Activated B cell treated with CpG ODN at 0.5 μM for 24 hours (primary cell): Measurements from ENCODE around the gene DTL. TPM values are rescaled to one million over a fixed set of nuclear protein-coding genes. Genes with fewer than 3 reads are reported as not detected.

Experiments
- ATAC-seq: fragments of 200-7000 bp; cut with Tn5 transposase; one replicate; pipeline ENCODE4 v1.10.0; 2021; ENCODE audit warnings: low read depth, mild to moderate bottlenecking, moderate library complexity
- CTCF ChIA-PET: fragments of 350-600 bp; sonication (Branson Sonifier 250); formaldehyde crosslinking; loops from one replicate; lab custom pipeline; 2021; ENCODE audit warnings: antibody characterized with exemption; lab: Charles Lee
- POLR2A ChIA-PET: fragments of 350-600 bp; sonication (Branson Sonifier 250); formaldehyde crosslinking; loops from one replicate; lab custom pipeline; 2021; ENCODE audit warnings: antibody characterized with exemption; lab: Charles Lee
- DNase-seq: peaks from one replicate; pipeline ENCODE4 v3.0.0; 2022
- H3K27ac Mint-ChIP-seq: one replicate; pipeline ENCODE4 v1.8.0; 2020; ENCODE audit warnings: mixed read lengths
- H3K27me3 Mint-ChIP-seq: one replicate; pipeline ENCODE4 v1.8.0; 2021; ENCODE audit warnings: mixed read lengths
- H3K36me3 Mint-ChIP-seq: one replicate; pipeline ENCODE4 v1.8.0; 2021; ENCODE audit warnings: low read depth, mixed read lengths
- H3K4me1 Mint-ChIP-seq: one replicate; pipeline ENCODE4 v1.8.0; 2021; ENCODE audit warnings: mixed read lengths
- H3K4me3 Mint-ChIP-seq: one replicate; pipeline ENCODE4 v1.8.0; 2020; ENCODE audit warnings: mild to moderate bottlenecking, mixed read lengths
- H3K9me3 Mint-ChIP-seq: one replicate; pipeline ENCODE4 v1.8.0; 2020; ENCODE audit warnings: mixed read lengths
- CTCF ChIP-seq: fragments of 200-600 bp; IDR thresholded peaks from one replicate; pipeline ENCODE4 v1.8.0; 2022; ENCODE audit warnings: antibody characterized with exemption, mild to moderate bottlenecking
- intact Hi-C: fragments of 100-400 bp; cut with micrococcal nuclease; formaldehyde crosslinking; loops from one replicate; pipeline ENCODE4 v1.15.1; 2024
- total RNA-seq: library from RNA; stranded (reverse); gene quantifications from 2 replicates; pipeline ENCODE4 v1.2.3, GENCODE V29; 2022

DTL gene
- total RNA-seq, 1 donor from 2014 or later: 5.0 TPM

GRCh38 chr1:212118167-212118871, 82.8 kb downstream of the DTL start:
- no peaks in the 10 kb centered on the region for H3K27me3 Mint-ChIP-seq
- peaks cover 5% of the 10 kb centered on the region for H3K4me1 Mint-ChIP-seq
- POLR2A ChIA-PET: no interaction called here
- H3K36me3 Mint-ChIP-seq: no peaks in the 10 kb centered on the region
- DNase-seq: no peak
- CTCF ChIA-PET: interaction anchor here (0.7 kb wide), 1 partner anchor 55 kb away, joined by 3 read pairs; no protein-coding TSS in a partner anchor
- no peaks in the 10 kb centered on the region for H3K9me3 Mint-ChIP-seq
- no peak for ATAC-seq
- intact Hi-C loops: no loop called here
- H3K27ac Mint-ChIP-seq: no peak overlapping the region
- TF ChIP-seq CTCF: no peak
- no peak overlapping the region for H3K4me3 Mint-ChIP-seq

- Mint-ChIP-seq H3K4me3 (no peak overlapping the region), H3K4me1 (peaks cover 5% of the 10 kb centered on the region), H3K27ac (no peak overlapping the region), H3K27me3 (no peaks in the 10 kb centered on the region), H3K36me3 (no peaks in the 10 kb centered on the region), H3K9me3 (no peaks in the 10 kb centered on the region)
- ChIA-PET CTCF (interaction anchor here (0.7 kb wide), 1 partner anchor 56 kb away, joined by 3 read pairs; no protein-coding TSS in a partner anchor), POLR2A (no interaction called here)
- ATAC-seq (no peak), DNase-seq (no peak)
- intact Hi-C loops: no loop called here
- TF ChIP-seq CTCF: no peak
Measured at GRCh38 chr1:212118872-212119260, 83.3 kb downstream of the DTL start.

- ChIA-PET CTCF (interaction anchor here (0.7 kb wide), 1 partner anchor 56 kb away, joined by 3 read pairs; no protein-coding TSS in a partner anchor), POLR2A (no interaction called here)
- no peak for DNase-seq
- Mint-ChIP-seq H3K27me3 (no peaks in the 10 kb centered on the region), H3K9me3 (no peaks in the 10 kb centered on the region), H3K4me1 (peaks cover 5% of the 10 kb centered on the region), H3K36me3 (no peaks in the 10 kb centered on the region), H3K27ac (no peak overlapping the region), H3K4me3 (no peak overlapping the region)
- no peak for ATAC-seq
- TF ChIP-seq CTCF: no peak
- intact Hi-C loops: no loop called here
Measured at GRCh38 chr1:212119397-212119837, 83.9 kb downstream of the DTL start.

GRCh38 chr1:212119863-212120262, 84.3 kb downstream of the DTL start:
- DNase-seq: no peak
- Mint-ChIP-seq H3K36me3 (no peaks in the 10 kb centered on the region), H3K9me3 (no peaks in the 10 kb centered on the region), H3K27me3 (no peaks in the 10 kb centered on the region), H3K4me3 (no peak overlapping the region), H3K27ac (no peak overlapping the region), H3K4me1 (peaks cover 5% of the 10 kb centered on the region)
- ATAC-seq: no peak
- no peak for TF ChIP-seq CTCF
- ChIA-PET POLR2A (no interaction called here), CTCF (no interaction called here)
- intact Hi-C loops: no loop called here

- Mint-ChIP-seq H3K9me3 (no peaks in the 10 kb centered on the region), H3K36me3 (no peaks in the 10 kb centered on the region), H3K27me3 (no peaks in the 10 kb centered on the region), H3K4me1 (peaks cover 5% of the 10 kb centered on the region), H3K4me3 (no peak overlapping the region), H3K27ac (no peak overlapping the region)
- POLR2A ChIA-PET: no interaction called here
- ATAC-seq (no peak), DNase-seq (no peak)
- intact Hi-C loops: no loop called here
- CTCF ChIA-PET: no interaction called here
- no peak for TF ChIP-seq CTCF
Measured at GRCh38 chr1:212121779-212122178, 86.2 kb downstream of the DTL start.
